Heart left ventricle (tissue), 16 donors: ENCODE results near the gene AMPD2. TPM values are rescaled to one million over a fixed set of nuclear protein-coding genes. Genes with fewer than 3 reads are reported as not detected.

ENCODE experiments used
- ATAC-seq, 4 donors: fragments of 200-7000 bp; cut with Tn5 transposase; one replicate each; pipeline ENCODE4 v1.9.1; 2020 to 2022; ENCODE audit warnings: moderate library complexity in 4 of 4, mild to moderate bottlenecking in 3 of 4, moderate number of reproducible peaks in 1 of 4
- DNase-seq, 5 donors: peaks; one replicate each; pipeline ENCODE4 v3.0.0-alpha.2; 2020
- H3K27ac ChIP-seq, 12 donors: fragments of 200-600 bp; sonication (generic) in 4 of 12; one replicate each; pipeline versions ENCODE4 v1.5.0 to v1.8.0; 2016 to 2022; ENCODE audit warnings: mild to moderate bottlenecking in 2 of 12
- H3K27me3 ChIP-seq, 9 donors: fragments of 200-600 bp; sonication (generic) in 2 of 9; one replicate each; pipeline versions ENCODE4 v1.5.1 to v1.8.0; 2016 to 2022; ENCODE audit warnings: mild to moderate bottlenecking in 3 of 9
- H3K36me3 ChIP-seq, 9 donors: fragments of 200-600 bp; sonication (generic) in 2 of 9; one replicate each; pipeline versions ENCODE4 v1.5.0 to v1.8.0; 2018 to 2022; ENCODE audit warnings: mild to moderate bottlenecking in 2 of 9
- H3K4me1 ChIP-seq, 12 donors: fragments of 200-600 bp; sonication (generic) in 4 of 12; one replicate each; pipeline versions ENCODE4 v1.5.0 to v1.8.0; 2016 to 2022; ENCODE audit warnings: mild to moderate bottlenecking in 3 of 12
- H3K4me3 ChIP-seq, 12 donors: fragments of 200-600 bp; sonication (generic) in 4 of 12; one replicate each; pipeline versions ENCODE4 v1.5.0 to v1.8.0; 2017 to 2022; ENCODE audit warnings: mild to moderate bottlenecking in 9 of 12, moderate library complexity in 4 of 12
- H3K9me3 ChIP-seq, 12 donors: fragments of 200-600 bp; sonication (generic) in 4 of 12; one replicate each; pipeline versions ENCODE4 v1.5.0 to v1.8.0; 2016 to 2022; ENCODE audit warnings: mild to moderate bottlenecking in 1 of 12
- POLR2A ChIP-seq, 2 donors: fragments of 450-650 bp; IDR thresholded peaks; one replicate each; pipeline ENCODE4 v1.6.1; 2017; ENCODE audit warnings: antibody characterized with exemption in 2 of 2, mild to moderate bottlenecking in 2 of 2, moderate library complexity in 2 of 2
- WGBS, 4 donors: extraction: QIAGEN DNeasy Blood & Tissue Kit in 2 of 4; methylation state at CpG; one replicate each; pipeline versions ENCODE4 v1.1.5 to v1.1.7; 2013 to 2018; 5-methylcytosine and 5-hydroxymethylcytosine counted together
- intact Hi-C, 10 donors: fragments of 100-400 bp; cut with DNase I; formaldehyde crosslinking; loops; one replicate each; pipeline versions ENCODE4 v1.11.1 to v1.14.2; 2022
- polyA plus RNA-seq, 2 donors: library from polyadenylated mRNA; stranded (reverse); fragments of 200-250 nt; gene quantifications; one replicate each; pipeline ENCODE4 v1.2.3, GENCODE V29; 2013
- total RNA-seq, 9 donors: library from RNA; depleted of rRNA in 2 of 9; stranded (reverse); fragments of >200 nt in 2 of 9; fragmentation: NEBNext Ultra II Directional in 3 of 9; extraction: Animal tissue kit (Norgen Biotek cat#: 25700) in 3 of 9; gene quantifications; one replicate each; pipeline versions ENCODE4 v1.1.0 to v1.2.4, GENCODE V29; 2016 to 2023
- TF ChIP-seq, protein P1 (sequence below), 12 donors: fragments of 200-600 bp; sonication (generic) in 4 of 12; IDR thresholded peaks; one replicate each; pipeline versions ENCODE4 v1.5.0 to v1.8.0; 2018 to 2022; ENCODE audit warnings: antibody characterized with exemption in 12 of 12, mild to moderate bottlenecking in 5 of 12
- donor health status: ischemic (EF 13 %, LVEDD 7.1; RV severe dilation, severe dysfunction).
- donor health status: healthy with polysubstance abuse.
- donor health status: DM: no; HTN: yes; CAD: no.
- donor health status: DM: no; HTN: no; CAD: no.
- donor health status: ischemic (EF 25% LVEDD 6.9; RV normal size, moderate dysfunction).
- donor health status: ischemic (EF 25% LVEDD 5.7; RV mildly dilated, moderate dysfunction).
- donor health status: healthy.
- donor health status: DM: yes; HTN: yes; CAD: no.
- donor health status: ischemic (EF 35%, LVEDD 5.7; RV mildly dilated, moderate dysfunction).
- donor health status: nonischemic (EF 11% LVEDD 7.7; RV severe dilation, severe dysfunction).
- donor health status: DM: yes; HTN: yes; CAD: no.
- donor health status: PGD.
- donor health status: ischemic (EF 29% LVEDD 5.4; RV normal size, mild dysfunction).
- donor health status: nonischemic (EF 23%, LVEDD 6.1; RV moderate dilation, normal function).

The AMPD2 gene
- total and polyA plus RNA-seq, 11 donors, result 7.4 to 29.9 (median 10.0) TPM

DNA sequence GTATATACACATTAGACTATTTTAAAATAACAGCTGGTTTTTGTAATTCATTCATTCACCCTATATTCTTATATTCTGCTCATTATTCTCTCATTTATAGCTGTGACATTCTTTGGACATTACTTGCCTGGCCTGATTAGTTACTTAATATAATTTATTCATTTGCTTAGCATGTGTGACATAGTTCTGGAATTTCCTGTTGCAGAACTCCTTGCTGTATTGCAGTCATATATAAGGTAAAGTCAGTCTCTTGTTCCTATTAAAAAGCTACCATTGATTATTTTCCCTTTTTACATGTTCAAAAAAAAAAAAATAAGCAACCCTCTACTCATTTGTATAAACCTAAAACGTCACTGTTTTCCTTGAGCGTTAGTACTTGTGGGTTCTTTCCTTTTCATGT, 24.1 kb upstream of the AMPD2 start:
- no peaks in the 10 kb centered on the region for H3K9me3 ChIP-seq
- WGBS, 4 donors, result 91 to 97% (median 93%) methylated on average over 2 of the region's 2 CpGs
- no peak overlapping the region for H3K27ac ChIP-seq
- TF ChIP-seq POLR2A (IDR thresholded peaks at IDR 0.05), result no peak
- TF ChIP-seq, protein P1, sequence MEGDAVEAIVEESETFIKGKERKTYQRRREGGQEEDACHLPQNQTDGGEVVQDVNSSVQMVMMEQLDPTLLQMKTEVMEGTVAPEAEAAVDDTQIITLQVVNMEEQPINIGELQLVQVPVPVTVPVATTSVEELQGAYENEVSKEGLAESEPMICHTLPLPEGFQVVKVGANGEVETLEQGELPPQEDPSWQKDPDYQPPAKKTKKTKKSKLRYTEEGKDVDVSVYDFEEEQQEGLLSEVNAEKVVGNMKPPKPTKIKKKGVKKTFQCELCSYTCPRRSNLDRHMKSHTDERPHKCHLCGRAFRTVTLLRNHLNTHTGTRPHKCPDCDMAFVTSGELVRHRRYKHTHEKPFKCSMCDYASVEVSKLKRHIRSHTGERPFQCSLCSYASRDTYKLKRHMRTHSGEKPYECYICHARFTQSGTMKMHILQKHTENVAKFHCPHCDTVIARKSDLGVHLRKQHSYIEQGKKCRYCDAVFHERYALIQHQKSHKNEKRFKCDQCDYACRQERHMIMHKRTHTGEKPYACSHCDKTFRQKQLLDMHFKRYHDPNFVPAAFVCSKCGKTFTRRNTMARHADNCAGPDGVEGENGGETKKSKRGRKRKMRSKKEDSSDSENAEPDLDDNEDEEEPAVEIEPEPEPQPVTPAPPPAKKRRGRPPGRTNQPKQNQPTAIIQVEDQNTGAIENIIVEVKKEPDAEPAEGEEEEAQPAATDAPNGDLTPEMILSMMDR (IDR thresholded peaks at IDR 0.05), result no peak
- no peaks in the 10 kb centered on the region for H3K27me3 ChIP-seq
- no peak for DNase-seq
- intact Hi-C loops, result no loop called here
- H3K36me3 ChIP-seq, result peaks cover 0 to 90% (median 60%) of the 10 kb centered on the region in 9 donors
- no peak overlapping the region for H3K4me3 ChIP-seq
- no peak for ATAC-seq
- H3K4me1 ChIP-seq, result no peaks in the 10 kb centered on the region

DNA sequence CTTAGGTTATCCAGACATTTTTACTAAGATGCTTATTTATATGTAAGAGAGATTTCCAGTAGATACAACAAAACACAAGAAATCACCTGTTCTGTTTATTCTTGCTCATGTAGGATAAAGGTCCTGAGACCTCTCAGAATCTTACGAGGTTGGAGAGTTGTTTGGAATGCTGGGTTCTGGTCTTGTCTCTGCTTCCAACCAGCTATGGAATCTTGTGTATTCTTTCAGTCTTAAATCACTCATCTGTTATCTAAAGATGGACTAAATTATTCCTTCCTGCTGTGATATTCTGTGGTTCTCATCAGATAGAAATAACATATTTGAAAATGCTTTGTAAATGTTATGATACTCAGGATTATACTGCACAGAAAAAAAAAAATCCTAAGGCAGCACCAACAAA, 21.5 kb upstream of the AMPD2 start:
- DNase-seq (no peak), ATAC-seq (no peak)
- intact Hi-C loops, result no loop called here
- Histone ChIP-seq H3K36me3 (peaks cover 0 to 64% (median 34%) of the 10 kb centered on the region in 9 donors), H3K27ac (no peak overlapping the region), H3K27me3 (no peaks in the 10 kb centered on the region), H3K4me1 (no peaks in the 10 kb centered on the region), H3K9me3 (no peaks in the 10 kb centered on the region), H3K4me3 (no peak overlapping the region)
- 87 to 98% (median 92%) methylated on average over 1 of the region's 1 CpG for WGBS, 4 donors
- no peak for TF ChIP-seq POLR2A (IDR thresholded peaks at IDR 0.05)
- TF ChIP-seq, protein P1 (IDR thresholded peaks at IDR 0.05), result no peak

DNA sequence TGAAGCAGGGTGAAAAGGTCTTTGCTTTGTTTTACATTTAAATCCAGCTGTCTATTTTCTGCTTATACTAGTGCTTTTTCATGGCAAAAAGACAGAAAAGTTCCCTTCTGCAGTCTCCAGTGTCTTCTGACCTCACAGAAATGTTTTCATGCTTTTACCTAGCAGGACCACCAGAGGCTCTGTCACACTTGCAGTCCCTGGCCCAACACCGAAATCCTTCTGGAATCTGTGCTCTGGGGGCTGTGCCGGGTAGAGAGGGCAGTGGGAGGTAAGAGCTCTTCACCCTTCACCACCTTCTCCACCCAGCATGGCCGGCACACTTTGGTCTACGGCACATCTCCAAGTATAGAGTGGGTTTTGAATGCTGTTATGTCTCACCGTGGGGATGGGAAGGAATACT, 21.0 kb upstream of the AMPD2 start:
- Histone ChIP-seq H3K4me3 (no peak overlapping the region), H3K36me3 (peaks cover 0 to 61% (median 29%) of the 10 kb centered on the region in 9 donors), H3K9me3 (no peaks in the 10 kb centered on the region), H3K4me1 (no peaks in the 10 kb centered on the region), H3K27me3 (no peaks in the 10 kb centered on the region), H3K27ac (no peak overlapping the region)
- DNase-seq, result no peak
- TF ChIP-seq POLR2A (IDR thresholded peaks at IDR 0.05), result no peak
- TF ChIP-seq, protein P1 (IDR thresholded peaks at IDR 0.05), result no peak
- intact Hi-C loops, result no loop called here
- ATAC-seq, result no peak
- WGBS, 4 donors, result 87 to 93% (median 88%) methylated on average over 5 of the region's 5 CpGs

DNA sequence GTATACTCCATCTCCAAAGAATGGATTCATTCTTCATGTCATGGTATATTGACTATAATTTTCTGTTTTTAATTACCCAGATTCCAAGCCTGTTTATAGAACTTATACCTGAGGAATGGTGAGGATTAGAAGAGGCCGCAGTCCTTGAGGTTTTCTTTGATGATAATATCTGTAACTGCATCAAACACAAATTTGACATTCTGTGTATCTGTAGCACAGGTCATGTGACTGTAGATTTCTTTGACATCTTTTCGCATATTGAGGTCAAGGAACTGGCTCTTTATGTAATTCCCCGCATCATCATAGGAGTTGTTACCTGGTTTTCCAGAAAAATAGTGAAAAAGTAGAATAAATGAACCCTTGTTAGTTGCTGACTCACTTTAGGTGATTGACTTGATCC, 16.4 kb upstream of the AMPD2 start:
- DNase-seq (no peak), ATAC-seq (no peak)
- TF ChIP-seq, protein P1 (IDR thresholded peaks at IDR 0.05), result no peak
- no peak for TF ChIP-seq POLR2A (IDR thresholded peaks at IDR 0.05)
- Histone ChIP-seq H3K36me3 (peaks cover 0 to 27% (median 6%) of the 10 kb centered on the region in 9 donors), H3K27me3 (no peaks in the 10 kb centered on the region), H3K4me3 (no peak overlapping the region), H3K4me1 (peaks cover 0 to 6% (median 0%) of the 10 kb centered on the region in 12 donors), H3K27ac (no peak overlapping the region), H3K9me3 (no peaks in the 10 kb centered on the region)
- 94 to 99% (median 99%) methylated on average over 3 of the region's 3 CpGs for WGBS, 4 donors
- intact Hi-C loops, result no loop called here
